CD14-positive monocyte (primary cell): ENCODE measurements around the gene TTLL11. TPM values are rescaled to one million over a fixed set of nuclear protein-coding genes. Genes with fewer than 3 reads are reported as not detected.

Experiments
- DNase-seq, 3 donors: peaks; one replicate each; pipeline ENCODE4 v3.0.0-alpha.2; 2011 to 2022
- H2AFZ ChIP-seq: 2 replicates; pipeline ENCODE4 v1.6.0; 2012; ENCODE audit warnings: mild to moderate bottlenecking, low read depth, low read length, inconsistent platforms; ENCODE audit not compliant: insufficient read depth, poor library complexity, severe bottlenecking
- H3K27ac ChIP-seq, 2 donors: 1 replicate in 1 of 2; 2 replicates in 1 of 2; pipeline ENCODE4 v1.5.1; 2012 to 2013; ENCODE audit warnings: low read length in 2 of 2, control low read depth in 1 of 2, inconsistent platforms in 1 of 2, low read depth in 1 of 2, mild to moderate bottlenecking in 1 of 2
- H3K27me3 ChIP-seq, 2 donors: one replicate each; pipeline versions ENCODE4 v1.6.0 to v1.6.1; 2011 to 2013; ENCODE audit warnings: low read length in 2 of 2; ENCODE audit not compliant: control insufficient read depth in 2 of 2, insufficient read depth in 2 of 2
- H3K36me3 ChIP-seq, 2 donors: replicated peaks in 1 of 2; 1 replicate in 1 of 2; 2 replicates in 1 of 2; pipeline versions ENCODE4 v1.5.1 to v1.6.1; 2012 to 2013; ENCODE audit warnings: low read length in 2 of 2, control low read depth in 1 of 2, inconsistent platforms in 1 of 2, mild to moderate bottlenecking in 1 of 2; ENCODE audit not compliant: insufficient read depth in 2 of 2, control insufficient read depth in 1 of 2
- H3K4me1 ChIP-seq, 2 donors: 1 replicate in 1 of 2; 2 replicates in 1 of 2; pipeline versions ENCODE4 v1.5.1 to v1.6.1; 2012 to 2013; ENCODE audit warnings: low read length in 2 of 2, control low read depth in 1 of 2, inconsistent platforms in 1 of 2, mild to moderate bottlenecking in 1 of 2, moderate library complexity in 1 of 2; ENCODE audit not compliant: insufficient read depth in 2 of 2, control insufficient read depth in 1 of 2
- H3K4me2 ChIP-seq: replicated peaks from 2 replicates; pipeline ENCODE3; 2012; ENCODE audit warnings: low read length, moderate library complexity, mild to moderate bottlenecking; ENCODE audit not compliant: poor library complexity, severe bottlenecking; ENCODE audit errors: extremely low read depth
- H3K4me3 ChIP-seq, 3 experiments: fragments of 200-600 bp in 1 of 3; sonication (generic) in 1 of 3; replicated peaks in 1 of 3; 1 replicate in 2 of 3; 2 replicates in 1 of 3; pipeline ENCODE4 v1.5.1; 2011 to 2013; ENCODE audit warnings: low read length in 3 of 3, mild to moderate bottlenecking in 3 of 3, control low read depth in 2 of 3, low read depth in 2 of 3, inconsistent platforms in 1 of 3, moderate library complexity in 1 of 3
- H3K79me2 ChIP-seq: 2 replicates; pipeline ENCODE4 v1.6.0; 2012; ENCODE audit warnings: mild to moderate bottlenecking, control low read depth, inconsistent platforms, low read length, moderate library complexity; ENCODE audit not compliant: insufficient read depth
- H3K9ac ChIP-seq: 2 replicates; pipeline ENCODE4 v1.6.0; 2017; ENCODE audit warnings: low read length, mild to moderate bottlenecking; ENCODE audit not compliant: insufficient read depth, poor library complexity, severe bottlenecking
- H3K9me3 ChIP-seq, 2 donors: replicated peaks in 1 of 2; 1 replicate in 1 of 2; 2 replicates in 1 of 2; pipeline versions ENCODE4 v1.5.1 to v1.6.1; 2012 to 2013; ENCODE audit warnings: low read length in 2 of 2, control low read depth in 1 of 2; ENCODE audit not compliant: control insufficient read depth in 1 of 2, insufficient read depth in 1 of 2
- H4K20me1 ChIP-seq: 2 replicates; pipeline ENCODE4 v1.6.0; 2012; ENCODE audit warnings: mild to moderate bottlenecking, low read length, control low read depth, moderate library complexity; ENCODE audit not compliant: insufficient read depth
- H3K27ac Mint-ChIP-seq, 7 donors: one replicate each; pipeline ENCODE4 v1.8.0; 2020; ENCODE audit warnings: mild to moderate bottlenecking in 7 of 7, mixed read lengths in 7 of 7, moderate library complexity in 6 of 7, inconsistent platforms in 2 of 7
- H3K27me3 Mint-ChIP-seq, 3 donors: one replicate each; pipeline ENCODE4 v1.8.0; 2021 to 2022; ENCODE audit warnings: low read depth in 3 of 3, mild to moderate bottlenecking in 3 of 3, mixed read lengths in 3 of 3, moderate library complexity in 3 of 3, inconsistent platforms in 1 of 3
- H3K36me3 Mint-ChIP-seq, 2 donors: one replicate each; pipeline ENCODE4 v1.8.0; 2020; ENCODE audit warnings: mixed read lengths in 2 of 2, inconsistent platforms in 1 of 2, mild to moderate bottlenecking in 1 of 2
- H3K4me1 Mint-ChIP-seq: one replicate; pipeline ENCODE4 v1.8.0; 2020; ENCODE audit warnings: mild to moderate bottlenecking, mixed read lengths
- H3K4me3 Mint-ChIP-seq, 2 donors: one replicate each; pipeline ENCODE4 v1.8.0; 2020; ENCODE audit warnings: mild to moderate bottlenecking in 2 of 2, mixed read lengths in 2 of 2, moderate library complexity in 1 of 2
- H3K9me3 Mint-ChIP-seq, 7 donors: one replicate each; pipeline ENCODE4 v1.8.0; 2020 to 2022; ENCODE audit warnings: mixed read lengths in 7 of 7, mild to moderate bottlenecking in 6 of 7, moderate library complexity in 6 of 7, inconsistent platforms in 2 of 7
- CTCF ChIP-seq: fragments of 200-600 bp; IDR thresholded peaks from one replicate; pipeline ENCODE4 v1.8.0; 2022; ENCODE audit warnings: antibody characterized with exemption, mild to moderate bottlenecking
- WGBS: methylation state at CpG from one replicate; pipeline ENCODE4 v1.1.5; 2013; ENCODE audit warnings: missing lambda C conversion rate; ENCODE audit not compliant: insufficient coverage; 5-methylcytosine and 5-hydroxymethylcytosine counted together
- intact Hi-C, 2 donors: fragments of 100-400 bp; cut with micrococcal nuclease; formaldehyde crosslinking; loops; one replicate each; pipeline versions ENCODE4 v1.15.0 to v1.15.1; 2023
- polyA plus RNA-seq, 3 donors: library from polyadenylated mRNA; depleted of rRNA in 1 of 3; unstranded in 2 of 3; stranded (reverse) in 1 of 3; fragments of 300-500 nt in 2 of 3; fragments of >200 nt in 1 of 3; fragmentation: Illumina TruSeq in 2 of 3; gene quantifications; 1 replicate in 2 of 3; 2 replicates in 1 of 3; pipeline ENCODE4 v1.2.3, GENCODE V29; 2012 to 2021

Gene TTLL11
- polyA plus RNA-seq, 3 donors = 2.9 to 3.5 (median 3.1) TPM

GRCh38 chr9:121906074-121906870 lies 186.8 kb downstream of the TTLL11 start:
- intact Hi-C loops = no loop called here
- Mint-ChIP-seq H3K27ac (peak overlapping the region in 5 of 7 donors; percentile 40 to 72 (median 59)), H3K36me3 (peaks cover 0 to 4% of the 10 kb centered on the region in 2 donors), H3K4me1 (peaks cover 23% of the 10 kb centered on the region), H3K27me3 (peaks cover 7 to 9% (median 8%) of the 10 kb centered on the region in 3 donors), H3K4me3 (peak overlapping the region in 1 of 2 donors; percentile 57), H3K9me3 (peaks cover 0 to 6% (median 0%) of the 10 kb centered on the region in 7 donors)
- Histone ChIP-seq H3K9ac (peak overlapping the region; percentile 20), H3K4me1 (peaks cover 12 to 15% of the 10 kb centered on the region in 2 donors), H3K4me3 (peak overlapping the region in 1 of 3 experiments; percentile 32), H3K4me2 (peak overlapping the region; percentile 6), H3K9me3 (no peaks in the 10 kb centered on the region), H3K27me3 (peaks cover 0 to 4% of the 10 kb centered on the region in 2 donors), H4K20me1 (no peaks in the 10 kb centered on the region), H3K27ac (peak overlapping the region in 1 of 2 donors; percentile 53), H3K36me3 (no peaks in the 10 kb centered on the region), H2AFZ (no peak overlapping the region), H3K79me2 (no peaks in the 10 kb centered on the region)
- TF ChIP-seq CTCF = no peak
- peak; percentile 8 to 14 (median 14) for DNase-seq
- no CpG with 5 or more reads among the region's 1 CpG for WGBS

- H3K36me3 Mint-ChIP-seq = no peaks in the 10 kb centered on the region
- peaks cover 19% of the 10 kb centered on the region for H3K4me1 Mint-ChIP-seq
- Histone ChIP-seq H3K36me3 (no peaks in the 10 kb centered on the region), H3K4me2 (no peak overlapping the region), H3K4me1 (peaks cover 12 to 15% of the 10 kb centered on the region in 2 donors), H3K27ac (no peak overlapping the region), H3K4me3 (no peak overlapping the region), H3K9ac (no peak overlapping the region), H3K27me3 (no peaks in the 10 kb centered on the region), H3K79me2 (no peaks in the 10 kb centered on the region), H3K9me3 (peaks cover 3 to 10% of the 10 kb centered on the region in 2 donors), H4K20me1 (no peaks in the 10 kb centered on the region), H2AFZ (no peak overlapping the region)
- TF ChIP-seq CTCF = no peak
- peaks cover 0 to 6% (median 6%) of the 10 kb centered on the region in 3 donors for H3K27me3 Mint-ChIP-seq
- 68% methylated on average over 5 of the region's 7 CpGs for WGBS
- no peak overlapping the region for H3K27ac Mint-ChIP-seq
- H3K9me3 Mint-ChIP-seq = peaks cover 6 to 17% (median 8%) of the 10 kb centered on the region in 7 donors
- DNase-seq = no peak
- H3K4me3 Mint-ChIP-seq = no peak overlapping the region
- intact Hi-C loops = no loop called here
These were observed 190.5 kb downstream of the TTLL11 start for GRCh38 chr9:121902461-121903135.
